NCI-H82 treated with DMSO at 0.1 percent for 48 hours (cell line): Measurements from ENCODE around the gene PRRT1.

Source experiments
- DNase-seq: peaks from one replicate; lab custom pipeline; 2025; ENCODE audit not compliant: unreplicated experiment; lab: John Stamatoyannopoulos, UW

The PRRT1 gene

GRCh38 chr6:32175711-32176475 lies 24.2 kb upstream of the PRRT1 start, which contains the start of gene AGPAT1:
AGPAT1 (minus strand) TSS chr6:32176084; CDS start chr6:32171496, 4,588 bp downstream.
- peak; percentile 89 for DNase-seq

GRCh38 chr6:32175322-32175710 lies 23.6 kb upstream of the PRRT1 start:
- DNase-seq, result no peak

- DNase-seq, result no peak
These were observed 22.7 kb upstream of the PRRT1 start for GRCh38 chr6:32174416-32174815.

- no peak for DNase-seq
These were observed 21.4 kb upstream of the PRRT1 start for GRCh38 chr6:32173051-32173727.

- DNase-seq, result no peak
These were observed 19.5 kb upstream of the PRRT1 start for GRCh38 chr6:32171234-32171633.

GRCh38 chr6:32170294-32170693 lies 18.6 kb upstream of the PRRT1 start:
- no peak for DNase-seq

GRCh38 chr6:32168807-32169591 lies 17.3 kb upstream of the PRRT1 start:
- DNase-seq, result no peak

GRCh38 chr6:32168350-32168749 lies 16.6 kb upstream of the PRRT1 start:
- DNase-seq, result no peak

GRCh38 chr6:32167761-32168262 lies 16.1 kb upstream of the PRRT1 start:
- DNase-seq, result no peak

GRCh38 chr6:32167154-32167760 lies 15.5 kb upstream of the PRRT1 start:
- DNase-seq, result no peak

GRCh38 chr6:32166411-32167061 lies 14.8 kb upstream of the PRRT1 start:
- DNase-seq, result no peak

GRCh38 chr6:32164295-32164694 lies 12.6 kb upstream of the PRRT1 start, which contains the start of gene EGFL8:
EGFL8 (plus strand) TSS chr6:32164595; CDS start chr6:32166166, 1,571 bp downstream.
- DNase-seq, result no peak

GRCh38 chr6:32163559-32164258 lies 12.0 kb upstream of the PRRT1 start:
- DNase-seq, result no peak

GRCh38 chr6:32158052-32158451 lies 6.3 kb upstream of the PRRT1 start:
- no peak for DNase-seq

- DNase-seq, result no peak
These were observed 5.2 kb upstream of the PRRT1 start for GRCh38 chr6:32156891-32157290.

- peak; percentile 53 for DNase-seq
These were observed 2.9 kb upstream of the PRRT1 start for GRCh38 chr6:32154514-32155161.

- DNase-seq, result peak; percentile 89
These were observed 2.1 kb upstream of the PRRT1 start, which contains the start of gene PPT2 for GRCh38 chr6:32153564-32154513. PPT2 (plus strand) TSS chr6:32154141; CDS start chr6:32154595, 454 bp downstream.
